Vagina (tissue), 2 donors: ENCODE results near the gene ITGB7.

Experiments
- CTCF ChIP-seq, 3 experiments: fragments of 450-650 bp in 2 of 3; fragments of 200-600 bp in 1 of 3; sonication (generic) in 1 of 3; IDR thresholded peaks; one replicate each; pipeline ENCODE4 v1.5.1; 2017 to 2019; ENCODE audit warnings: antibody characterized with exemption in 3 of 3, mild to moderate bottlenecking in 2 of 3, moderate library complexity in 2 of 3
- POLR2AphosphoS5 ChIP-seq, 2 donors: sonication (generic); formaldehyde crosslinking; IDR thresholded peaks; one replicate each; pipeline ENCODE4 v1.9.0; 2017; ENCODE audit warnings: antibody characterized with exemption in 2 of 2, mild to moderate bottlenecking in 2 of 2, low read depth in 1 of 2; ENCODE audit not compliant: insufficient read depth in 1 of 2

- no peak for TF ChIP-seq CTCF (IDR thresholded peaks at IDR 0.05)
- TF ChIP-seq POLR2AphosphoS5 (IDR thresholded peaks at IDR 0.05; ENCODE audit: insufficient read depth in 1 of 2, low read depth in 1 of 2) = no peak
Observed at GRCh38 chr12:53214221-53214620, 7.2 kb upstream of the ITGB7 start.
